SH-SY5Y (cell line): ENCODE data around the gene NMNAT2.

Experiments used
- GATA2 ChIP-seq: IDR thresholded peaks from 2 replicates; pipeline ENCODE4 v1.6.1; 2011; ENCODE audit warnings: mild to moderate bottlenecking, low read depth, low read length
- GATA3 ChIP-seq: IDR thresholded peaks from 2 replicates; pipeline ENCODE4 v1.6.1; 2011; ENCODE audit warnings: low read depth, mild to moderate bottlenecking, low read length, moderate library complexity

- TF ChIP-seq GATA2: no peak
- no peak for TF ChIP-seq GATA3
These were observed 166.8 kb downstream of the NMNAT2 start for GRCh38 chr1:183251101-183251958.
